Fibroblast of lung (primary cell): ENCODE measurements around the gene CLSTN2. TPM values are rescaled to one million over a fixed set of nuclear protein-coding genes. Genes with fewer than 3 reads are reported as not detected.

ENCODE experiments used
- DNase-seq, 2 donors: peaks; one replicate each; pipeline versions ENCODE4 v3.0.0 to v3.0.0-alpha.2; 2010; ENCODE audit warnings: low read depth in 2 of 2
- H2AFZ ChIP-seq: 2 replicates; pipeline ENCODE4 v1.5.1; 2012; ENCODE audit warnings: low read length, control low read depth, inconsistent platforms
- H3K27ac ChIP-seq: 2 replicates; pipeline ENCODE4 v1.5.1; 2011; ENCODE audit warnings: low read length, control low read depth; ENCODE audit not compliant: insufficient read depth
- H3K27me3 ChIP-seq: 2 replicates; pipeline ENCODE4 v1.5.1; 2011; ENCODE audit warnings: mild to moderate bottlenecking, low read length; ENCODE audit not compliant: control insufficient read depth, insufficient read depth
- H3K36me3 ChIP-seq: 2 replicates; pipeline ENCODE4 v1.5.1; 2011; ENCODE audit warnings: low read length; ENCODE audit not compliant: control insufficient read depth, insufficient read depth
- H3K4me1 ChIP-seq: 2 replicates; pipeline ENCODE4 v1.5.1; 2011; ENCODE audit warnings: low read length; ENCODE audit not compliant: control insufficient read depth, insufficient read depth; ENCODE audit errors: extremely low read depth
- H3K4me2 ChIP-seq: 2 replicates; pipeline ENCODE4 v1.5.1; 2011; ENCODE audit warnings: low read length, control low read depth; ENCODE audit not compliant: insufficient read depth; ENCODE audit errors: extremely low read depth
- H3K4me3 ChIP-seq, 4 experiments: fragments of 200-600 bp in 1 of 4; sonication (generic) in 1 of 4; replicated peaks in 1 of 4; 2 replicates each; pipeline ENCODE4 v1.5.1; 2011 to 2016; ENCODE audit warnings: low read length in 4 of 4, low read depth in 3 of 4, mild to moderate bottlenecking in 3 of 4, control low read depth in 2 of 4, inconsistent platforms in 1 of 4, mixed read lengths in 1 of 4; ENCODE audit not compliant: insufficient read depth in 1 of 4; ENCODE audit errors: control extremely low read depth in 1 of 4
- H3K79me2 ChIP-seq: 2 replicates; pipeline ENCODE4 v1.5.1; 2012; ENCODE audit warnings: mild to moderate bottlenecking, low read length, inconsistent platforms; ENCODE audit not compliant: control insufficient read depth, insufficient read depth
- H3K9ac ChIP-seq: 2 replicates; pipeline ENCODE4 v1.5.1; 2011; ENCODE audit warnings: mild to moderate bottlenecking, low read length, control low read depth; ENCODE audit not compliant: insufficient read depth
- H3K9me3 ChIP-seq: 2 replicates; pipeline ENCODE4 v1.5.1; 2012; ENCODE audit warnings: low read depth, low read length; ENCODE audit not compliant: control insufficient read depth, insufficient read depth
- H4K20me1 ChIP-seq: 2 replicates; pipeline ENCODE4 v1.5.1; 2011; ENCODE audit warnings: low read length; ENCODE audit not compliant: control insufficient read depth, insufficient read depth; ENCODE audit errors: extremely low read depth
- EZH2 ChIP-seq: IDR thresholded peaks from 2 replicates; pipeline ENCODE4 v1.5.1; 2012; ENCODE audit warnings: low read length, control low read depth, mild to moderate bottlenecking; ENCODE audit errors: missing control alignments
- polyA plus RNA-seq, 2 donors: library from polyadenylated mRNA; depleted of rRNA in 1 of 2; stranded (reverse) in 1 of 2; unstranded in 1 of 2; fragments of >200 nt; gene quantifications; 2 replicates each; pipeline ENCODE4 v1.2.1, GENCODE V29; 2011 to 2012; ENCODE audit warnings: missing spikeins in 1 of 2
- total RNA-seq: library from RNA; depleted of rRNA; stranded (reverse); fragments of >200 nt; gene quantifications from 2 replicates; pipeline ENCODE4 v1.2.1, GENCODE V29; 2014
- TF ChIP-seq, protein P1 (sequence below), 2 donors: IDR thresholded peaks in 1 of 2; conservative IDR thresholded peaks in 1 of 2; 1 replicate in 1 of 2; 2 replicates in 1 of 2; pipeline ENCODE4 v1.5.1; 2011 to 2012; ENCODE audit warnings: low read length in 2 of 2, control low read depth in 1 of 2, inconsistent platforms in 1 of 2, low read depth in 1 of 2, mild to moderate bottlenecking in 1 of 2

CLSTN2 gene
- total and polyA plus RNA-seq, 2 donors (not counting 1 experiment from before 2014, with no cell fraction given), result under 0.01 to 1.3 TPM

DNA sequence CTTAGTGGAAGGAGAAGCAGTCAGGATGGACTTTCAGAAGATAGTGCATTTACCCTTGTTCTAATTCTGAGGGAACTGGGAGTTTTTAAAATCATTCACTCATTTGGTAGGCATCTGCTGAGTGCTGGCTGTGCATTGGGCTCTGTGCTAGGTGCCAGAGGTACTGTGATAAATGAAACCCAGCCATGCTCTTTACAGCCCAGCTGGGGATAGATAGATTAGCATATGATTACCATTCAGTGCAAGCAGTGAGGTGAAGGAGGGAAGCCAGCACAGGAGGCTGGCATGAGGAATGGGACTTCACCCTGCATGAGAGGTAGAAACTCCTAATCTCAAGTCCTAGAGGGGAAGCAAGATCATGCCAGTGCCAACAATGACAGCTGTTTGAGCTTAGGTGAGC, 381.0 kb downstream of the CLSTN2 start:
- no peaks in the 10 kb centered on the region for H3K9me3 ChIP-seq
- no peaks in the 10 kb centered on the region for H3K36me3 ChIP-seq
- H3K4me2 ChIP-seq, result no peak overlapping the region
- H3K4me3 ChIP-seq, result no peak overlapping the region
- H3K27me3 ChIP-seq, result no peaks in the 10 kb centered on the region
- H4K20me1 ChIP-seq, result no peaks in the 10 kb centered on the region
- H3K27ac ChIP-seq, result no peak overlapping the region
- H3K4me1 ChIP-seq, result no peaks in the 10 kb centered on the region
- DNase-seq, result no peak
- TF ChIP-seq, protein P1, sequence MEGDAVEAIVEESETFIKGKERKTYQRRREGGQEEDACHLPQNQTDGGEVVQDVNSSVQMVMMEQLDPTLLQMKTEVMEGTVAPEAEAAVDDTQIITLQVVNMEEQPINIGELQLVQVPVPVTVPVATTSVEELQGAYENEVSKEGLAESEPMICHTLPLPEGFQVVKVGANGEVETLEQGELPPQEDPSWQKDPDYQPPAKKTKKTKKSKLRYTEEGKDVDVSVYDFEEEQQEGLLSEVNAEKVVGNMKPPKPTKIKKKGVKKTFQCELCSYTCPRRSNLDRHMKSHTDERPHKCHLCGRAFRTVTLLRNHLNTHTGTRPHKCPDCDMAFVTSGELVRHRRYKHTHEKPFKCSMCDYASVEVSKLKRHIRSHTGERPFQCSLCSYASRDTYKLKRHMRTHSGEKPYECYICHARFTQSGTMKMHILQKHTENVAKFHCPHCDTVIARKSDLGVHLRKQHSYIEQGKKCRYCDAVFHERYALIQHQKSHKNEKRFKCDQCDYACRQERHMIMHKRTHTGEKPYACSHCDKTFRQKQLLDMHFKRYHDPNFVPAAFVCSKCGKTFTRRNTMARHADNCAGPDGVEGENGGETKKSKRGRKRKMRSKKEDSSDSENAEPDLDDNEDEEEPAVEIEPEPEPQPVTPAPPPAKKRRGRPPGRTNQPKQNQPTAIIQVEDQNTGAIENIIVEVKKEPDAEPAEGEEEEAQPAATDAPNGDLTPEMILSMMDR (conservative IDR thresholded peaks at IDR 0.05 in 1 of 2, IDR thresholded peaks at IDR 0.05 in 1 of 2; ENCODE audit: low read depth in 1 of 2, low read length in 2 of 2), result no peak
- no peak for TF ChIP-seq EZH2
- H3K79me2 ChIP-seq, result no peaks in the 10 kb centered on the region
- H3K9ac ChIP-seq, result no peak overlapping the region
- H2AFZ ChIP-seq, result no peak overlapping the region

DNA sequence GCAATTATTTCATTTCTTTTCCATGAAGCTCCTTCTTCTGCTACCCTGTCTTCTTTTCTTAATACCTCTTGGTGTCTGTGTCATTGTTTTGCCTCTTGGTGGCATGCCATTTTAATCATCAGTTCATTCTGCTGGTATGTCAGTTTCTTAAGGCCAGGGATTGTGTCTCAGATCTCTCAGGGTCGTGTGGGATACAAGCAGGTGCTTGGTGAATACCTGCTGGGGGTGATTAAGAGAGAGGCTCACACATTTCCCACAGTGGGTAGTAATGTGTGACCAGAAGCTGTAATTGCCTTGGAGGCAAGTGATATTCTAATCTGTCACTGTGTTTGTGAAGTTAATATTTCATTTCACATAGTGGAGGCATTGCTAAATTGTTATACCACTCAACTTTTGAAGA, 381.5 kb downstream of the CLSTN2 start:
- no peak for TF ChIP-seq EZH2
- TF ChIP-seq, protein P1 (conservative IDR thresholded peaks at IDR 0.05 in 1 of 2, IDR thresholded peaks at IDR 0.05 in 1 of 2; ENCODE audit: low read depth in 1 of 2, low read length in 2 of 2), result no peak
- Histone ChIP-seq H3K27ac (no peak overlapping the region), H3K4me3 (no peak overlapping the region), H3K9me3 (no peaks in the 10 kb centered on the region), H3K4me2 (no peak overlapping the region), H3K27me3 (no peaks in the 10 kb centered on the region), H3K79me2 (no peaks in the 10 kb centered on the region), H3K36me3 (no peaks in the 10 kb centered on the region), H3K4me1 (no peaks in the 10 kb centered on the region), H3K9ac (no peak overlapping the region), H4K20me1 (no peaks in the 10 kb centered on the region), H2AFZ (no peak overlapping the region)
- no peak for DNase-seq

DNA sequence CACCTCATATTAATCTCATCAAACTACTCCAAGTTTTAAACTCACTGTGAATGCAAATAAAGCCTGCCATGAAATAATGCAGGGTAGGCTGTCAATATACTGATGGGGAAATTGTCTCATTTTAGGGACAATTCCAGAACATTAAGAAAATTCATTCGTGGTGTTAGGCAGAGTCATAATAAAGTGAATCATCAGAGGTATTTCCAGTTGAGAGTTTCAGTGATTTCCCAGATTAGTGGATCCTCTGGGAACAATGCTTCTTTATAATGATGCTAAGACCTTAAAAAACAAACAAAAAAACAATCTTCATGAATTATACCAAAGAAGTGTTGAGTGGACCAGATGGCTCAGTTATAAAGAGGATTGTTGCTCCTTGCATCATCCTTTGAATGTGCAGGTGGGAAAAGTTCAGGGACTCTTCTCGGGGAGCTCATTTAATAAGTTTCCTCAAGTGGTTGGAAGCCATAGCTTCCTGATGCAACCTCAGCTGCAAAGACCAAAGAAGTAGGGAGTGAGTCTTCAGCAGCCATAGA, 381.9 kb downstream of the CLSTN2 start:
- H3K79me2 ChIP-seq, result no peaks in the 10 kb centered on the region
- peak in 1 of 2 donors; percentile 6 for DNase-seq
- H3K27ac ChIP-seq, result no peak overlapping the region
- no peak overlapping the region for H3K9ac ChIP-seq
- H3K36me3 ChIP-seq, result no peaks in the 10 kb centered on the region
- no peak for TF ChIP-seq EZH2
- TF ChIP-seq, protein P1 (conservative IDR thresholded peaks at IDR 0.05 in 1 of 2, IDR thresholded peaks at IDR 0.05 in 1 of 2; ENCODE audit: low read depth in 1 of 2, low read length in 2 of 2), result no peak
- H3K4me3 ChIP-seq, result no peak overlapping the region
- H3K9me3 ChIP-seq, result no peaks in the 10 kb centered on the region
- H3K4me2 ChIP-seq, result no peak overlapping the region
- no peaks in the 10 kb centered on the region for H4K20me1 ChIP-seq
- H3K4me1 ChIP-seq, result no peaks in the 10 kb centered on the region
- no peak overlapping the region for H2AFZ ChIP-seq
- H3K27me3 ChIP-seq, result no peaks in the 10 kb centered on the region
